GM12801 (cell line): ENCODE data around the gene MLXIPL.

ENCODE experiments used
- TF ChIP-seq, protein P1 (sequence below): IDR thresholded peaks from one replicate; pipeline ENCODE4 v1.5.1; 2011; ENCODE audit warnings: control low read depth; ENCODE audit not compliant: insufficient read length; ENCODE audit errors: extremely low read depth

The MLXIPL gene

GRCh38 chr7:73565675-73566340 lies 58.5 kb downstream of the MLXIPL start:
- TF ChIP-seq, protein P1, sequence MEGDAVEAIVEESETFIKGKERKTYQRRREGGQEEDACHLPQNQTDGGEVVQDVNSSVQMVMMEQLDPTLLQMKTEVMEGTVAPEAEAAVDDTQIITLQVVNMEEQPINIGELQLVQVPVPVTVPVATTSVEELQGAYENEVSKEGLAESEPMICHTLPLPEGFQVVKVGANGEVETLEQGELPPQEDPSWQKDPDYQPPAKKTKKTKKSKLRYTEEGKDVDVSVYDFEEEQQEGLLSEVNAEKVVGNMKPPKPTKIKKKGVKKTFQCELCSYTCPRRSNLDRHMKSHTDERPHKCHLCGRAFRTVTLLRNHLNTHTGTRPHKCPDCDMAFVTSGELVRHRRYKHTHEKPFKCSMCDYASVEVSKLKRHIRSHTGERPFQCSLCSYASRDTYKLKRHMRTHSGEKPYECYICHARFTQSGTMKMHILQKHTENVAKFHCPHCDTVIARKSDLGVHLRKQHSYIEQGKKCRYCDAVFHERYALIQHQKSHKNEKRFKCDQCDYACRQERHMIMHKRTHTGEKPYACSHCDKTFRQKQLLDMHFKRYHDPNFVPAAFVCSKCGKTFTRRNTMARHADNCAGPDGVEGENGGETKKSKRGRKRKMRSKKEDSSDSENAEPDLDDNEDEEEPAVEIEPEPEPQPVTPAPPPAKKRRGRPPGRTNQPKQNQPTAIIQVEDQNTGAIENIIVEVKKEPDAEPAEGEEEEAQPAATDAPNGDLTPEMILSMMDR, result no peak

DNA sequence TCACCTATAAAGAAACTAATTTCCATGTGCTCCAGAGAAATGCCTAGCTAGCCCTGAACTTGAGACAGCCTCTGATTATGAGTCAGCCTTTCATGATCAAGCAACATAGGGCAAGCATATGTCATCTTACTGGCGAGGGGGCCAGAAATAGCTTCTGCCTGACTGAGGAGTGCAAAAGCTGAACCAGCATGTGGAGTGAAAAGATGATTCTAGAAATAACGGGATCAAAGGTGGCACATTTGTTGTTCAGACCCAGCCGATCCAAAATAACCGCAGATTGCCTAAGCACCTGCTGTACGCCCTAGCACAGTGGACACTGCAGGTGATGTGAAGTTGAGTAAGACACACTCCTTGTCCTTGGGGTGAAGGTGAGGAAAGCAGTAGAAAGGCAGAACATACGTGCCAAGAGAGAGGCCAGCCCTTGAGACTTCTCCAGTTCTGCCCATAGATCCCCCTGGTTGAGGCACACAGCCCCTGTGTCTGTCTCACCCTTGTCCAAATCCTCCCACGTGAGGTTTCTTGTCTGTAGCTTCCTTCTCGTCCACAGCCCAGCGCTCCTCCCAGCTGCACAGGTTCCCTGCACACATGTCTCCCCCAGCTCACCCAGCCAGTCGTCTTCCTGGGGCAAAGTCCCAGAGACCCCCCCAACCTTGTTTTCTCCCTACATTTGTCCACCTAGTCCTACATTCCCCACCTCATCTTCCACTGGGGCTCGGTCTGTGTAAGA lies 64.0 kb downstream of the MLXIPL start:
- TF ChIP-seq, protein P1, result no peak

- TF ChIP-seq, protein P1, result no peak
Observed at GRCh38 chr7:73557397-73558257, 66.7 kb downstream of the MLXIPL start, which contains the start of gene BCL7B. Gene BCL7B, minus strand, starts transcription at chr7:73557690. Its CDS starts 112 bp downstream, at chr7:73557578.

DNA sequence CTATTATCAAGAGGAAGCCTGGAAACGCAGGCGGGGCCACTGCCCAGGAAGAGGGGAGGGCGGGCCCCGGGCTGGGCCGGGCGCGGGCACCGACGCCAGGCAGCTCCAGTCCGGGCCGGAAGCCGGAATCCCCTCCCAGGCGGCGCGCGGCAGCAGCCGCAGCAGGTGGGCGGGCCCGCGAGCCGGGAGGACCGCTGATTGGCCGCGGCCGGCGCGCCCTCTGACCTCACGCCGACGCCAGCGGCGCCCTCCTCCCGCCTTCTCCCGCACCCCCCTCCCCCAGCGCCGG lies 67.3 kb downstream of the MLXIPL start:
- TF ChIP-seq, protein P1, result no peak

- TF ChIP-seq, protein P1, result no peak
Observed at GRCh38 chr7:73556208-73557107, 67.9 kb downstream of the MLXIPL start.

GRCh38 chr7:73555411-73555982 lies 68.8 kb downstream of the MLXIPL start:
- TF ChIP-seq, protein P1, result no peak
